Nephron (organoid): ENCODE results near the gene CNOT2.

Experiments
- H3K27ac Mint-ChIP-seq, 3 experiments: 2 replicates each; pipeline ENCODE4 v1.8.0; 2020; ENCODE audit warnings: mixed read lengths in 3 of 3, mild to moderate bottlenecking in 2 of 3, moderate library complexity in 1 of 3
- H3K27me3 Mint-ChIP-seq: 2 replicates; pipeline ENCODE4 v1.8.0; 2021; ENCODE audit warnings: low read depth, mild to moderate bottlenecking, moderate library complexity, mixed read lengths
- H3K36me3 Mint-ChIP-seq: 2 replicates; pipeline ENCODE4 v1.8.0; 2020; ENCODE audit warnings: low read depth, mixed read lengths
- H3K4me1 Mint-ChIP-seq: 2 replicates; pipeline ENCODE4 v1.8.0; 2020; ENCODE audit warnings: mixed read lengths
- H3K4me3 Mint-ChIP-seq, 3 experiments: 2 replicates each; pipeline ENCODE4 v1.8.0; 2020; ENCODE audit warnings: mild to moderate bottlenecking in 3 of 3, mixed read lengths in 3 of 3, moderate library complexity in 2 of 3
- H3K9me3 Mint-ChIP-seq: 2 replicates; pipeline ENCODE4 v1.8.0; 2020; ENCODE audit warnings: mixed read lengths
- TF ChIP-seq, protein P1 (sequence below), 3 experiments: fragments of 200-600 bp; sonication (generic); IDR thresholded peaks; one replicate each; pipeline ENCODE4 v1.5.0; 2021; ENCODE audit warnings: antibody characterized with exemption in 3 of 3; ENCODE audit not compliant: unreplicated experiment in 3 of 3

CNOT2 gene

DNA sequence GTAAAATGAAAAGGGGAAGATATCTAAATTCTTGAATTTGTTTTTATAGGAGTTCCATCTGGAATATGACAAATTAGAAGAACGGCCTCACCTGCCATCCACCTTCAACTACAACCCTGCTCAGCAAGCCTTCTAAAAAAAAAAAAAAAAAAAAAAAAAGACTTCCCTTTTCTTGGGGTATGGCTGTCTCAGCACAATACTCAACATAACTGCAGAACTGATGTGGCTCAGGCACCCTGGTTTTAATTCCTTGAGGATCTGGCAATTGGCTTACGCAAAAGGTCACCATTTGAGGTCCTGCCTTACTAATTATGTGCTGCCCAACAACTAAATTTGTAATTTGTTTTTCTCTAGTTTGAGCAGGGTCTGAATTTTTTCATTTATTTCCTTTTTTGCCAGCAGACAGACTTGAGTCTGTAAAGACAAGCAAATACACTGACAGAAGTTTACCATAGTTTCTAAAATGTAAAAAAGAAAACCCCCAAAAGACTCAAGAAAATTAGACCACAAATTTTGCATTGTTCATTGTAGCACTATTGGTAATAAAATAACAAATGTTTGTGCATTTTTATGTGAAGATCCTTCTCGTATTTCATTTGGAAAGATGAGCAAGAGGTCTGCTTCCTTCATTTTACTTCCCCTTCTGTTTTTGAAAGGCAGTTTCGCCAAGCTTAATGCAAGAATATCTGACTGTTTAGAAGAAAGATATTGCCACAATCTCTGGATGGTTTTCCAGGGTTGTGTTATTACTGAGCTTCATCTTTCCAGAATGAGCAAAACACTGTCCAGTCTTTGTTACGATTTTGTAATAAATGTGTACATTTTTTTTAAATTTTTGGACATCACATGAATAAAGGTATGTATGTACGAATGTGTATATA is 110.8 kb downstream of the CNOT2 start:
- Mint-ChIP-seq H3K9me3 (no peaks in the 10 kb centered on the region), H3K36me3 (peaks cover 24% of the 10 kb centered on the region), H3K27me3 (no peaks in the 10 kb centered on the region), H3K4me1 (no peaks in the 10 kb centered on the region), H3K27ac (no peak overlapping the region), H3K4me3 (no peak overlapping the region)
- TF ChIP-seq, protein P1, sequence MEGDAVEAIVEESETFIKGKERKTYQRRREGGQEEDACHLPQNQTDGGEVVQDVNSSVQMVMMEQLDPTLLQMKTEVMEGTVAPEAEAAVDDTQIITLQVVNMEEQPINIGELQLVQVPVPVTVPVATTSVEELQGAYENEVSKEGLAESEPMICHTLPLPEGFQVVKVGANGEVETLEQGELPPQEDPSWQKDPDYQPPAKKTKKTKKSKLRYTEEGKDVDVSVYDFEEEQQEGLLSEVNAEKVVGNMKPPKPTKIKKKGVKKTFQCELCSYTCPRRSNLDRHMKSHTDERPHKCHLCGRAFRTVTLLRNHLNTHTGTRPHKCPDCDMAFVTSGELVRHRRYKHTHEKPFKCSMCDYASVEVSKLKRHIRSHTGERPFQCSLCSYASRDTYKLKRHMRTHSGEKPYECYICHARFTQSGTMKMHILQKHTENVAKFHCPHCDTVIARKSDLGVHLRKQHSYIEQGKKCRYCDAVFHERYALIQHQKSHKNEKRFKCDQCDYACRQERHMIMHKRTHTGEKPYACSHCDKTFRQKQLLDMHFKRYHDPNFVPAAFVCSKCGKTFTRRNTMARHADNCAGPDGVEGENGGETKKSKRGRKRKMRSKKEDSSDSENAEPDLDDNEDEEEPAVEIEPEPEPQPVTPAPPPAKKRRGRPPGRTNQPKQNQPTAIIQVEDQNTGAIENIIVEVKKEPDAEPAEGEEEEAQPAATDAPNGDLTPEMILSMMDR (IDR thresholded peaks at IDR 0.05; ENCODE audit: unreplicated experiment in 3 of 3), result no peak

DNA sequence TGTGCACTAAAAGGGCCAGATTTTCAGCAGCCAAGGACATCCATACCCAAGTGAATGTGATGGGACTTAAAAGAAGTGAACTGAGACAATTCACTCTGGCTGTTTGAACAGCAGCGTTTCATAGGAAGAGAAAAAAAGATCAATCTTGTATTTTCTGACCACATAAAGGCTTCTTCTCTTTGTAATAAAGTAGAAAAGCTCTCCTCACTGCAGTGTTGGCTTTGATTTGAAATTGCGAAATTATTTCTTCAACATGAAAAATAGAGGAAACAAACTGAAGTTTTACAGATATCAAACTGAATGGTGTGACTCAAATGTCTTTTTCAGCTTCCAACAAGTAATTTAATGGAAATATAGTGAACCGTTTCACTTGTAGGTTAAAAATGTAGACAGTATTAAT is 111.6 kb downstream of the CNOT2 start:
- no peaks in the 10 kb centered on the region for H3K4me1 Mint-ChIP-seq
- H3K36me3 Mint-ChIP-seq, result peaks cover 24% of the 10 kb centered on the region
- no peak overlapping the region for H3K4me3 Mint-ChIP-seq
- H3K27me3 Mint-ChIP-seq, result no peaks in the 10 kb centered on the region
- H3K27ac Mint-ChIP-seq, result no peak overlapping the region
- TF ChIP-seq, protein P1 (IDR thresholded peaks at IDR 0.05; ENCODE audit: unreplicated experiment in 3 of 3), result no peak
- no peaks in the 10 kb centered on the region for H3K9me3 Mint-ChIP-seq

GRCh38 chr12:70355972-70356371 is 112.7 kb downstream of the CNOT2 start:
- no peak overlapping the region for H3K4me3 Mint-ChIP-seq
- no peaks in the 10 kb centered on the region for H3K9me3 Mint-ChIP-seq
- no peaks in the 10 kb centered on the region for H3K4me1 Mint-ChIP-seq
- TF ChIP-seq, protein P1 (IDR thresholded peaks at IDR 0.05; ENCODE audit: unreplicated experiment in 3 of 3), result no peak
- H3K27ac Mint-ChIP-seq, result no peak overlapping the region
- peaks cover 24% of the 10 kb centered on the region for H3K36me3 Mint-ChIP-seq
- no peaks in the 10 kb centered on the region for H3K27me3 Mint-ChIP-seq

GRCh38 chr12:70359458-70360197 is 116.4 kb downstream of the CNOT2 start:
- peaks cover 22% of the 10 kb centered on the region for H3K27me3 Mint-ChIP-seq
- H3K4me1 Mint-ChIP-seq, result no peaks in the 10 kb centered on the region
- no peak overlapping the region for H3K27ac Mint-ChIP-seq
- no peak overlapping the region for H3K4me3 Mint-ChIP-seq
- TF ChIP-seq, protein P1 (IDR thresholded peaks at IDR 0.05; ENCODE audit: unreplicated experiment in 3 of 3), result no peak
- H3K9me3 Mint-ChIP-seq, result no peaks in the 10 kb centered on the region
- H3K36me3 Mint-ChIP-seq, result peaks cover 9% of the 10 kb centered on the region

- TF ChIP-seq, protein P1 (IDR thresholded peaks at IDR 0.05; ENCODE audit: unreplicated experiment in 3 of 3), result no peak
- Mint-ChIP-seq H3K27me3 (peaks cover 28% of the 10 kb centered on the region), H3K4me1 (no peaks in the 10 kb centered on the region), H3K9me3 (no peaks in the 10 kb centered on the region), H3K27ac (no peak overlapping the region), H3K36me3 (peaks cover 4% of the 10 kb centered on the region), H3K4me3 (no peak overlapping the region)
These were observed 117.0 kb downstream of the CNOT2 start for GRCh38 chr12:70360218-70360617.
